HG03460 (cell line): ENCODE measurements around the gene EYS.
"Not testable (repeated sequence)": the region's sequence is repeated elsewhere in the genome, so short reads cannot be mapped to it uniquely, and the experiment has no call there.

Experiments used
- ATAC-seq: cut with Tn5 transposase; IDR thresholded peaks from one replicate; pipeline ENCODE4 v1.9.1; 2021; ENCODE audit not compliant: unreplicated experiment

EYS gene

GRCh38 chr6:64100702-64101303 is 1606.2 kb downstream of the EYS start:
- ATAC-seq: no peak

- no peak for ATAC-seq
These were observed 1616.7 kb downstream of the EYS start for GRCh38 chr6:64090352-64090751.

GRCh38 chr6:64085126-64085525 is 1621.9 kb downstream of the EYS start:
- no peak for ATAC-seq

GRCh38 chr6:64084185-64084663 is 1622.8 kb downstream of the EYS start:
- no peak for ATAC-seq

- no peak for ATAC-seq
These were observed 1623.8 kb downstream of the EYS start for GRCh38 chr6:64083261-64083660.

GRCh38 chr6:64081453-64081852 is 1625.6 kb downstream of the EYS start:
- ATAC-seq: no peak

GRCh38 chr6:64074981-64075380 is 1632.0 kb downstream of the EYS start:
- ATAC-seq: no peak

GRCh38 chr6:64072686-64073085 is 1634.3 kb downstream of the EYS start:
- no peak for ATAC-seq

GRCh38 chr6:64064919-64065318 is 1642.1 kb downstream of the EYS start:
- ATAC-seq: no peak

GRCh38 chr6:64062960-64063683 is 1643.9 kb downstream of the EYS start:
- ATAC-seq: no peak

GRCh38 chr6:64054861-64055260 is 1652.2 kb downstream of the EYS start:
- no peak for ATAC-seq

GRCh38 chr6:64050590-64050989 is 1656.4 kb downstream of the EYS start:
- no peak for ATAC-seq

GRCh38 chr6:64049736-64050135 is 1657.3 kb downstream of the EYS start:
- no peak for ATAC-seq

- no peak for ATAC-seq
These were observed 1660.2 kb downstream of the EYS start for GRCh38 chr6:64046746-64047208.

- ATAC-seq: no peak
These were observed 1665.7 kb downstream of the EYS start for GRCh38 chr6:64041373-64041772.

GRCh38 chr6:64040113-64040512 is 1666.9 kb downstream of the EYS start:
- ATAC-seq: no peak

- ATAC-seq: no peak
These were observed 1669.6 kb downstream of the EYS start for GRCh38 chr6:64037427-64037826.

GRCh38 chr6:64034910-64035655 is 1671.9 kb downstream of the EYS start:
- ATAC-seq: no peak

- ATAC-seq: no peak
These were observed 1672.7 kb downstream of the EYS start for GRCh38 chr6:64034291-64034690.

- ATAC-seq: not testable (repeated sequence)
These were observed 1675.9 kb downstream of the EYS start for GRCh38 chr6:64030950-64031618.

- no peak for ATAC-seq
These were observed 1683.3 kb downstream of the EYS start for GRCh38 chr6:64023693-64024092.
